HG03097 (cell line): ENCODE results near the gene ZFP82.

Experiments used
- ATAC-seq: cut with Tn5 transposase; IDR thresholded peaks from one replicate; pipeline ENCODE4 v1.9.1; 2021; ENCODE audit not compliant: unreplicated experiment, low FRiP score

Gene ZFP82

GRCh38 chr19:36373638-36374156 is 44.7 kb downstream of the ZFP82 start:
- ATAC-seq: no peak

DNA sequence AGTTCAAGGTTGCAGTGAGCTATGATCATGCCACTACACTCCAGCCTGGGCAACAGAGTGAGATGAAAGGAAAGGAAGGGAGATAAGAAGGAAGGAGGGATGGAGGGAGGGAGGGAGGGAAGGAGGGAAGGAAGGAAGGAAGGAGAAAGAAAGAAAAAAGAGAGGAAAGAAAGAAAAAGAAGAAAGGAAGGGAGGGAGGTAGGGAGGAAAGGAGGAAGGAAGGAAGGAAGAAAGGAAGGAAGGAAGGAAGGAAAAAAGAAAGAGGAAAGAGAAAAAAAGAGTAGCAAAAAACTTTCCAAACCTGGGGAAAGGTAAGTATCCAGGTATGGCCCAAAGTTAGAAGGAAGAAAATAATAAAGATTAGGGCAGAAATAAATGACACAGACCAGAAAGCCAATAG is 46.6 kb downstream of the ZFP82 start:
- no peak for ATAC-seq

DNA sequence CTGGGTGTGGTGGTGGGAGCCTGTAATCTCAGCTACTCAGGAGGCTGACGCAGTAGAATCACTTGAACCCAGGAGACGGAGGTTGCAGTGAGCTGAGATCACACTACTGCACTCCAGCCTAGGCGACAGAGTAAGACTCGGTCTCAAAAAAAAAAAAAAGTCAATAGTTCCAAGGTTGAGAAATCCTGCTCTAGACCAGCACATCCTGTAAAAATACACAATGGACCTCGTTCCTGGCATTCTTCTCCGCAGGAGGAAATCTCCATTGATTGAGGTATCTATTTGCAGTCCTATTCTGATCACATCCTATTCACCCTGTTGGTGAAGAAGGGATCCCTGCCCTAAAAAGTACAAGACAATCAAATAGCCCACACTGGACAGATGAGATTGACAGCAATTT is 54.6 kb downstream of the ZFP82 start:
- no peak for ATAC-seq
